Central memory CD4-positive, alpha-beta T cell (primary cell): ENCODE measurements around the gene DDX21.
"Not testable (repeated sequence)": the region's sequence is repeated elsewhere in the genome, so short reads cannot be mapped to it uniquely, and the experiment has no call there.

ENCODE experiments used
- DNase-seq: peaks from one replicate; pipeline ENCODE4 v3.0.0; 2022
- total RNA-seq, 3 experiments: gene quantifications; one replicate each; lab custom pipeline; 2026; lab: John Stamatoyannopoulos, UW

Gene DDX21
- total RNA-seq: 321 to 1,788 (median 532) reads per million in 3 experiments

DNA sequence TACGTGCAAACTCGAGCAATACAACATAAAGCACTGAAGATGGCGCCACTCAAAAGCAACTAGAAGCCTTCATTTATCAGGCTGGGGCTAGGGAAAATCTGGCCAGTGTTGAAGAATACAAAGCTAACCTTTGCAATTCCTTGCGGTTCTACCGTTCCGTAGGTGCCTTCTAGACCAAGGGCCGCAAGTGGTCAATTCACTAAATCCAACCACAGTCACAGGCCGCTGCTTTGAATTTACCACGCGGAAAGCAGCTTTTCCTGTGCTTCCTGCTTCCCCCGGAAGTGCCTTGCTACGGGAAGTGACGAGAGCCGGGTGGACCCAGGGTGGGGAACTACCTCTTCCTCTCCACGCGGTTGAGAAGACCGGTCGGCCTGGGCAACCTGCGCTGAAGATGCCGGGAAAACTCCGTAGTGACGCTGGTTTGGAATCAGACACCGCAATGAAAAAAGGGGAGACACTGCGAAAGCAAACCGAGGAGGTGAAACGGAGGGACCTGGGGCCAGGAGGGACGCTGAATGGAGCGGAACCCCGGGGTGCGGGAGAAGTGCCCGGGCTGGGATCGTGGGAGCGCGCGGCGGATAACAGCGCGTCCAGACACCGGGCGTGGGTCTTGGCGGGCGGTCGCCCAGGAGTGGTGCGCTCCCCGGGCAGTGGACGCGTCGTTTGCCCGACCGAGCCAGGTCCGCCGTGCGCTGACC, at the start of gene DDX21:
TSS of gene DDX21 (plus strand) at position 339 of the 701 bp plus-strand sequence. CDS start at position 395, 56 bp downstream.
- DNase-seq: peak; percentile 90

DNA sequence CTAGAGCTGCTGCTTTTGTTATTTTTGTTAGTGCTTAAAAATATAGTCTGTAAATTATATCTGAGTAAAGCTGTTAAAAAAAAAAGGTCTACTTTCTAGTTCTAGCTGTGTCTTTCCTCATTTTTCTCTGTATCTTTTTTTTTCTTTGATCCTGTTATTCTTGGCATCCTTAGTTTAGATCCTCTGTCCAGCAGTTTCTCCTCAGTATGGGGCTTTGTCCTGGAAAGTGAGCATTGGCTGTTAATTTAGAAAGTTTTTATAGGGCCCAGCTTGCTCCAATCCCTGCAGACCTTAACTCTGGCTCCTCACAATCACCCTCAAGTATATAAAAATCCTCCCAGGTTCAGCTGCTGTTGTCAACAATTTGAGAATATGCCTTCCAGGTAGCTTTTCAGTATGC, 31.4 kb upstream of the DDX21 start:
- no peak for DNase-seq

GRCh38 chr10:68925489-68925888, 30.5 kb upstream of the DDX21 start:
- DNase-seq: no peak

DNA sequence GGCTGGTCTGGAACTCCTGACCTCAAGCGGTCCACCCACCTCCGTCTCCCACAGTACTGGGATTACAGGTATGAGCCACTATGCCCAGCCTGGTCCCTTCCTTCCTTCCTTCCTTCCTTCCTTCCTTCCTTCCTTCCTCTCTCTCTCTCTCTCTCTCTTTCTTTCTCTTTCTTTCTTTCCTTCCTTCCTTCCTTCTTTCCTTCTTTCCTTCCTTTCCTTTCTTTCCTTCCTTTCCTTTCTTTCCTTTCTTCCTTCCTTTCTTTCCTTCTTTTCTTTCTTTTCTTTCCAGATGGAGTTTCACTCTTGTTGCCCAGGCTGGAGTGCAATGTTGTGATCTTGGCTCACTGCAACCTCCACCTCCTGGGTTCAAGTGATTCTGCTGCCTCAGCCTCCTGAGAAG, 26.8 kb upstream of the DDX21 start:
- not testable (repeated sequence) for DNase-seq

DNA sequence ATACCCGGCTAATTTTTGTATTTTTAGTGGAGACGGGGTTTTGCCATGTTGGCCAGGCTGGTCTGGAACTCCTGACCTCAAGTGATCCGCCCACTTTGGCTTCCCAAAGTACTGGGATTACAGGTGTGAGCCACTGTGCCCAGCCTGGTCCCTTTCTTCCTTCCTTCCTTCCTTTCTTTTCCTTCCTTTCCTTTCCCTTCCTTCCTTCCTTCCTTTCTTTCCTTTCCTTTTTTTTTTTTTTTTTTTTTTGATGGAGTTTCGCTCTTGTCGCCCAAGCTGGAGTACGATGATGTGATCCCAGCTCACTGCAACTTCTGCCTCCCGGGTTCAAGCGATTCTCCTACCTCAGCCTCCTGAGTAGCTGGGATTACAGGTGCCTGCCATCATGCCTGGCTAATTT, 26.1 kb upstream of the DDX21 start:
- DNase-seq: not testable (repeated sequence)

- DNase-seq: not testable (repeated sequence)
Observed at GRCh38 chr10:68932860-68933259, 23.1 kb upstream of the DDX21 start.

DNA sequence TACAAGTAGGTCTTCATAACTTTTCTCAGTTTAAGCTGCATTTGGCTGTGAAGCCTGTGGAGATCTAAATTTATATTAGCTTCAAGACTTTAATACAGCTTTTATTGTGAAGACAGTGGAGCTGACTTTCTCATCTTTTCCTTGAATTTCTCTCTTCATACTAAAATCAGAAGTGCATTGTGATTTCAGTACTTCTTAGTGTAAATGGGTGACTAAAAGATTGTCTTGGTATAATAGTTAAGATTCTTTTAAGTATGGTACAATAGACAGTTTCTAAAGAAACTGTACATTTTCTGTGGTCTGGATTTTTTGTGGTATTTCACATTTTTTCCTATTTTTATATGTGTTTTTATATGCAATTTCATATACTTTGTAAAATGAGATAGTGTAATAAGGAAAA, 21.0 kb upstream of the DDX21 start:
- no peak for DNase-seq

GRCh38 chr10:68938117-68938516, 17.9 kb upstream of the DDX21 start:
- no peak for DNase-seq

DNA sequence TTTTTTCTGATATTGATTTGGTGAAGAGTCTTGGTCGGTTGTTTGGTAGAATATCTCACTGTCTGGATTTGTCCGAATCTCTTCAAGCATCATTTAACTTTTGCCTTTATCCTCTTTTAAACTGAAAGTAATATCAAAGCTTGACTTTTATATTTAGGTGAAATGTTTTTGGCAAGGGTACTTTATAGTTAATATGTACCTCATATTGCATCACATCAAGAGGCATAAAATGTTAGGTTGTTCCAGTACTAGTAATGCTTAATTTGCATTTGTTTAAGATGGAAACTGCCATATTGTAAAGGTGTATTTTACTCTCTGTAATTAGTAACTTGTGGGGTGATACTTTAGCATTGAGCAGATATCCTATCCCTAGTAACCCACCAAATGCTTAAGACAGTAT, 17.1 kb upstream of the DDX21 start:
- DNase-seq: no peak

- not testable (repeated sequence) for DNase-seq
Observed at GRCh38 chr10:68940917-68941316, 15.1 kb upstream of the DDX21 start.

DNA sequence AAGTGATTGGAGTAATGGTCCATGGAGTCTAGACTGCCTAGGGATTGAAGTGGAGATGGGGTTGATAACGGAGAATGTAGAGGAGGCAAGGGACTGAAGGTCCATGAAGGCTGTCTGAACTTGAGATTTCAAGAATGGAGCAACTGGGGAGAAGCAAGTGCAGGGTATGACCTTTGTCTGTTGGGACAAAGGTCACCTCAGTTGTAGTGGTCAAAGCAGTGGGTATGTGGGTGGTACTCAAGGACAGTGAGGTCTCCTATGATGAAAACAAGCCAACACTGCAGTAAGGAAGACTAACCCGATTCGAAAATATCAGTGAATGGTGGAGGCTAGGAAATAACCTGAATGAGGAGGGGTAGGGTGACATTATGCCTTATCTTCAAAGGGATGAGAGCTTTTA, 5.4 kb upstream of the DDX21 start:
- no peak for DNase-seq

GRCh38 chr10:68954904-68955303, 1.1 kb upstream of the DDX21 start:
- DNase-seq: no peak

DNA sequence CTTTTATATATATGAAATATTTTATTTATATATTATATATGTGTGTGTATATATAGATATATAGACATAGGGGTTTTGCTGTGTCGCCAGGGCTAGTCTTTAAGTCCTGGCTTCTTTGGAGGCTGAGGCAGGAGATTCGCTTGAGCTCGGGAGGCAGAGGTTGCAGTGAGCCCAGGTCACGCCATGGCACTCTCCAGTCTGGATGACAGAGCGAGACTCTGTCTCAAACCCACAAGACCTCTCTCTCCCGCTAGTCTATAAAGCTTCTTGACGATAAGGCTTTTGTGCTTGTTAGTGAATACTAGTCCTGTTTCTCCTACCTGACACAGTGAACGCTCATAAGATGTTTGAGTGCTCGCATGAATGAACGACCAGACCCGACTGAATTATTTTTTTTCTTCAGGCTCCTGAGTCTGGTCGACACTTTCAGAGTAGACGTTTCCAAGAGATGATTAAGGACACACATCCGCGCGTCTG, 577 bp upstream of the DDX21 start:
- DNase-seq: no peak

DNA sequence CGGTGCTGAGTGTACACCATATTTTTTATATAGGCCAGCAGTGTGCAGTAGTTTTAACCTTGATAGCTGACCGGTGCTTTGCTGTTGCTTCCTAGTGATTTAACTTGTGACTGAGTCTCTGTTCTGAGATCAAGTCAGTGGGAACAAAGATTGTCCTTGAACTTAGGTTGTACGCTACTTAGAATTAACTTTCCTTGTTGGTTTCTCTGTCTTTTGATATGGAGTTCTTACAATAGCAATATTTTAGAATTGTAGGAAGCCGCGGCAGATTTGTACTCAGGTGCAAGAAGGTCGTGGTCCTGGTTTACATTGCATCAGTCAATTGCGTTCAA, 1.3 kb downstream of the DDX21 start:
- DNase-seq: no peak

DNA sequence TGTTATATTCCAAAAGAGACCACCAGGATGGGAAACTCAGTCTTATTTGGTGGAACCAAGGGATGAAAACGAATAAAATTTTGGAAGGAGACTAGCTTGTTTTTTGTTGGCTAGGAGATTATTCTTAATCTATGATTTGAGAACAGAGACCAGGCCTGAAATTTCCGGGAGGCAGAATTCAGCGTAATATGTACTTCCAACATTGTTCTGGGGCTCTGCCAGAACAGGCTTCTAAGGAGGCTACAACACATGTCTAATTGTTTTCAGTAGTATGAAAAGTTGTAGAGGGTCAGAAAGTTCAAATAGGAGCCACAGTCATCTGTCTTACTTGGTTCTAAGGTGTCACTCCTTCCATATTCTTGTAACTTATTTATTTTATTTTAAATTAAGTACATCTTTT, 1.7 kb downstream of the DDX21 start:
- DNase-seq: no peak

- DNase-seq: no peak
Observed at GRCh38 chr10:68959695-68960527, 3.9 kb downstream of the DDX21 start.

DNA sequence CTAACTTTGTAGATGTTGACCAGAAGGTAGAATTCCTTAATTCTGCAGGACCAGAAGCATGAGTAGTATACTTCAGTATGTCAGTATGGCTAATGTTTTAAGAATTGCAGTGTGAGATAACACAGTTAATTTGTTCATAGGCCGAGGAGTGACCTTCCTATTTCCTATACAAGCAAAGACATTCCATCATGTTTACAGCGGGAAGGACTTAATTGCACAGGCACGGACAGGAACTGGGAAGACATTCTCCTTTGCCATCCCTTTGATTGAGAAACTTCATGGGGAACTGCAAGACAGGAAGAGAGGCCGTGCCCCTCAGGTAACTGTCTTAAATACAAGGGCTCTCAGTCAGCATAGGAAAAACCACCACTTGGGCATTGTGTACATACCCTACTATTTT, 7.2 kb downstream of the DDX21 start:
- no peak for DNase-seq

- DNase-seq: no peak
Observed at GRCh38 chr10:68973975-68974374, 18.0 kb downstream of the DDX21 start.

DNA sequence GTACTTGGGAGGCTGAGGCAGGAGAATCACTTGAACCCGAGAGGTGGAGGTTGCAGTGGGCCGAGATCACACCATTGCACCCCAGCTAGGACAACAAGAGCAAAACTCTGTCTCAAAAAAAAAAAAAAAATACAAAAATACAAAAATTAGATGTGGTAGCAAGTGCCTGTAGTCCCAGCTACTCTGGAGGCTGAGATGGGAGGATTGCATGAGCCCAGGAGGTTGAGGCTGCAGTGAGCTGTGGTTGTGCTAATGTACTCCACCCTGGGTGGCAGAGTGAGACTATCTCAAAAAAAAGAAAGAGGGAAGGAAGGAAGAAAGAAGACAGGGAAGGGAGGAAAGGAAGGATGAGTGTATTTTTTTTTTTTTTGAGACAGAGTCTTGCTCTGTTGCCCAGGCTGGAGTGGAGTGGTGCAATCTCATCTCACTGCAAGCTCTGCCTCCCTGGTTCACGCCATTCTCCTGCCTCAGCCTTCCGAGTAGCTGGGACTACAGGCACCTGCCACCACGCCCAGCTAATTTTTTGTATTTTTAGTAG, 20.0 kb downstream of the DDX21 start:
- DNase-seq: not testable (repeated sequence)

- not testable (repeated sequence) for DNase-seq
Observed at GRCh38 chr10:68979738-68980137, 23.8 kb downstream of the DDX21 start.

GRCh38 chr10:68981074-68981473, 25.1 kb downstream of the DDX21 start:
- DNase-seq: no peak

DNA sequence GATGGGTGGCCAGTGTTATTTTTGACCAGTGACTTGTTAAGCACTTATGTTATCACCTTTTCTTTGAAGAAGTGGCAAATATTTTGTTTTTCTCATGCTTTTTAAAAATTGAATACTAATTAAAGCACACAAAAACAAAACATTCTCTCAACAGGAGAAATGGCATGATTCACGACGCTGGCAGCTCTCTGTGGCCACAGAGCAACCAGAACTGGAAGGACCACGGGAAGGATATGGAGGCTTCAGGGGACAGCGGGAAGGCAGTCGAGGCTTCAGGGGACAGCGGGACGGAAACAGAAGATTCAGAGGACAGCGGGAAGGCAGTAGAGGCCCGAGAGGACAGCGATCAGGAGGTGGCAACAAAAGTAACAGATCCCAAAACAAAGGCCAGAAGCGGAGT, 26.4 kb downstream of the DDX21 start:
- no peak for DNase-seq

GRCh38 chr10:68987611-68988010, 31.6 kb downstream of the DDX21 start:
- DNase-seq: no peak
